Measurements from ENCODE around the gene KCNK1. TPM values are rescaled to one million over a fixed set of nuclear protein-coding genes. Genes with fewer than 3 reads are reported as not detected.

Gene KCNK1
- total RNA-seq, 6 experiments from 2014 or later, result not detected

DNA sequence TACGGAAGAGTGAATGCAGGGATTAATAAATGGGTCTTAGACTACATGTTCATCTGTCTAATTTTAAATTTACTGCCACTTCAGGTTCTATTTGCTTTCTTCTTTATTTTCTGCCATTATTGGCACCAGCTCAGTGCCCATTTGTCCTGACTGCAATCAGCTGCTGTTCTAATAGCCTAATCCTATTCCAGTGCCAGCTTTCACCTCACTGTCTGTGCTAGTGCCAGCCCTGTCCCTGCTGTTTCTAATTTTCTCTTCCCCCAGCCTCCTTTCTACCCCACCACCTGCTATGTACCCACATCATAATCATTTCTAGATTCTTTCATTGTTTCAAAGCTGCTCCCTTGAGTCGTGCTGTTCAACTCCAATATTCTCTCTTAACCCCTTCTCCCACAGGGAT, 86.4 kb downstream of the KCNK1 start:
- H3K27ac Mint-ChIP-seq, result no peak overlapping the region
- peaks cover 33% of the 10 kb centered on the region for H3K9me3 Mint-ChIP-seq
- no peaks in the 10 kb centered on the region for H3K4me1 Mint-ChIP-seq (ENCODE audit: low read depth)
- no peaks in the 10 kb centered on the region for H3K27me3 Mint-ChIP-seq (ENCODE audit: insufficient read depth)
- TF ChIP-seq CTCF (IDR thresholded peaks at IDR 0.05), result no peak
- no peaks in the 10 kb centered on the region for H3K36me3 Mint-ChIP-seq (ENCODE audit: low read depth)
- DNase-seq, result no peak
- H3K4me3 Mint-ChIP-seq, result no peak overlapping the region

DNA sequence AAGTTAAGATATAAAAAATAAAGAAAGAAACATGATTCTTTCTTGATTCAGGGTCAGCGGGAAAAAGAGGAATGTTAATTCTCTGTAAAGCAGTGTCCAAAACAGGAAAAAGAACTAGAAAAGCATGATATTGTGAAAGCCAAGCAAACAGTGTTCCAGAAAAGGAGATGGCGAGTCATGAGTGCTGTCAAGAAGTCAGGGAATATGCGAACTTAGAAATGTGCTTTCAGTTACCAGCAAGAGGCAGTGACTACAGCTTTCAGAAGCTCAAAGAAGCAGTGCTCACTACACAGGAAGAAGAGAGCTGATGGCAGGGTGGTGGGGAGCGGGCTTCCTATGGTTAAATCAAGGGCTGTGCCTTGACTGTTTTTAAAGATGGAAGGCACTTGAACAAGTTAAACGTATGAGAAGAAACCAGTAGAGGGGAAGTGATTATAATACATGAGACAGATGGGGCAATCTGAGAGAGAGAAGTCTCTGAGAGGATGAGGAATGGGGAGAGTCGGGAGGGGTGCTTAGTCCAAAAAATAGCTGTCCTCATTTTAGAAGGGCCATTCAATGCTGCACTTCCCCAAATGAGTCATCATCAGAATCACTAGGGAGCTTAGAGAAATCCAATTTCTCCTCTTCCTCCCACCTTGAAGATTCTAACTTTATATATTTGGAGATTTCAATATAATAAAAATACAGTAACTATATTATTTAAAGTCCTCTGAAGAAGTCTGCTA, 90.4 kb downstream of the KCNK1 start:
- no peak for DNase-seq
- H3K4me3 Mint-ChIP-seq, result no peak overlapping the region
- peaks cover 32% of the 10 kb centered on the region for H3K9me3 Mint-ChIP-seq
- no peak for TF ChIP-seq CTCF (IDR thresholded peaks at IDR 0.05)
- no peaks in the 10 kb centered on the region for H3K4me1 Mint-ChIP-seq (ENCODE audit: low read depth)
- no peaks in the 10 kb centered on the region for H3K36me3 Mint-ChIP-seq (ENCODE audit: low read depth)
- H3K27ac Mint-ChIP-seq, result no peak overlapping the region
- no peaks in the 10 kb centered on the region for H3K27me3 Mint-ChIP-seq (ENCODE audit: insufficient read depth)

- DNase-seq, result no peak
- no peak overlapping the region for H3K4me3 Mint-ChIP-seq
- H3K36me3 Mint-ChIP-seq (ENCODE audit: low read depth), result no peaks in the 10 kb centered on the region
- no peaks in the 10 kb centered on the region for H3K4me1 Mint-ChIP-seq (ENCODE audit: low read depth)
- H3K27me3 Mint-ChIP-seq (ENCODE audit: insufficient read depth), result no peaks in the 10 kb centered on the region
- no peak overlapping the region for H3K27ac Mint-ChIP-seq
- H3K9me3 Mint-ChIP-seq, result peaks cover 28% of the 10 kb centered on the region
- no peak for TF ChIP-seq CTCF (IDR thresholded peaks at IDR 0.05)
These were observed 91.2 kb downstream of the KCNK1 start for GRCh38 chr1:233704898-233705723.

DNA sequence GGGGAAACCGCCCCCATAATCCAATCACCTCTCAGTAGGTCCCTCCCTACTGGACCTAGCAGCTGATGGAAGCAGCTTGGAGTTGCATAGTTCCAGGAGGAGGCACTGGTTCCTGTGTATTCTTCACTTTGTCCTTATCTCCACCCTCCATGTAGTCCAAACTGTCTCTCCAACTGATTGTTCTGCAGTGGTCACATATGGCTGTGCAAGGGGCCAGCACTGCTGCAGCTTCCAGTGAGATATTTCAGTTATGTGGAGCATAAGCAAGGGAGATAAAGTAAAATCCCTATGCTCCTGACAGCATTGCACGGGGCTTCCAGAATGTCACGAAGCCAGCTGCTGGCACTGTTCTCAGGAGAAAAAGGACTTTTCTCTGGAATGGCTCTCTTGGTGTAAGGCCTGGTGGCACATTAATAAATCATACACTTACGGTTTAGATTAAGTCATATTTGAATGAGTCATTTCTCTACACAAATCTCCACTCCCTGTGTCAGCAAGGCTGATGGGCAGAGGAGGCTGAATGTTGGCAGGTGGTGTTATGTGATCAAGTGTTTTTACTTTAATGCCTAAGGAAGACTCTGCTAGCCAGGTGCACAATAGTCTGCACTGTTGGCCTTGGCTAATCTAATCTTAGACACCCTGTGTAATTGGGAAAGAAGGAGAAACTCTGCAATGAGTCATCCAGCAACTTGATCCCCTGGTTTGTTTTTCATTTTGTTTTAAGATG, 93.4 kb downstream of the KCNK1 start:
- Mint-ChIP-seq H3K27me3 (ENCODE audit: insufficient read depth) (no peaks in the 10 kb centered on the region), H3K9me3 (peaks cover 20% of the 10 kb centered on the region), H3K27ac (no peak overlapping the region), H3K36me3 (ENCODE audit: low read depth) (no peaks in the 10 kb centered on the region), H3K4me3 (no peak overlapping the region), H3K4me1 (ENCODE audit: low read depth) (no peaks in the 10 kb centered on the region)
- no peak for DNase-seq
- no peak for TF ChIP-seq CTCF (IDR thresholded peaks at IDR 0.05)

DNA sequence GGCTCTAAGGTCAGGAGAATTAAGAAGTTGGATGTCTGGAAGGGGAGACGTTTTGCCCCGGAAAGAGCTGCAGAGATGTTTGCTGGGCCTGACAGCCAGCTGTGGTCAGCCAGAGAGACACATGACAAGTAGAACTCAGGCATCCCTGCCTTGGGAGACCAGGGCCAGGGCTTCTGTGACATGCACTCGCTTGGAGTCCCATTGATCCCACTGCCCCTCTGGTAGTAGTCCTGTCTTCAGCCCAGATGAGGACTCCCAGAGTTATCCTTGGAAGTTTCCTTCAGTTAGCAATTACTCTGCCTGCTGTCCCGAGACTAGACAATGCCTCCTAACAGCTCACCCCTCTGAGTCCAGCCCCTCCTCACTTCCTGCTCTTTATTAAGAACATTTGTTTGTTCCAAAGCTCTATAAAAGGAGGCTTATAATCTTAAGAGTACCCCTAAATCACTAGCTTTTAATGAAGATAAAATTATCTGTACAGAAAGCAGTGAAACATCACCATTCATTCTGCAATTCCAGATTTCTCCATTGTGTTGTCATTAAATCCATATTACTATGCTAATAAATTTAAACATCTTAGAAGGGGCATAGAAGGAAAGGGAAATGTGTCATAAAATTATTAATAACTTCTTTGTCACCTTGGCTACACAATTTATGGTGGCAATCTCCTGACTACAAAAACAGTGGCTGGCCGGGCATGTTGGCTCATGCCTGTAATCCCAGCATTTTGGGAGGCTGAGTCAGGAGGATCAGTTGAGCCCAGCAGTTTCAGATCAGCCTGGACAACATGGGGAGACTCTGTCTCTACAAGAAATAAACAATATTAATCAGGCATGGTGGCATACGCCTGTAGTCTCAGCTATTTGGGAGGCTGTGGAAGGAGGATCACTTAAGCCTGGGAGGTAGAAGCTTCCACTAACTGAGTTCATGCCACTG, 94.2 kb downstream of the KCNK1 start:
- no peak overlapping the region for H3K27ac Mint-ChIP-seq
- TF ChIP-seq CTCF (IDR thresholded peaks at IDR 0.05), result no peak
- no peaks in the 10 kb centered on the region for H3K27me3 Mint-ChIP-seq (ENCODE audit: insufficient read depth)
- H3K4me3 Mint-ChIP-seq, result no peak overlapping the region
- H3K4me1 Mint-ChIP-seq (ENCODE audit: low read depth), result no peaks in the 10 kb centered on the region
- DNase-seq, result no peak
- H3K36me3 Mint-ChIP-seq (ENCODE audit: low read depth), result no peaks in the 10 kb centered on the region
- H3K9me3 Mint-ChIP-seq, result peaks cover 16% of the 10 kb centered on the region
